Ascending aorta (tissue), 2 donors: ENCODE results near the gene ZNF644. TPM values are rescaled to one million over a fixed set of nuclear protein-coding genes. Genes with fewer than 3 reads are reported as not detected.

Experiments used
- DNase-seq, 2 donors: peaks; one replicate each; pipeline ENCODE4 v3.0.0-alpha.2; 2019; ENCODE audit warnings: low spot score in 2 of 2
- H3K27ac ChIP-seq, 2 donors: fragments of 200-600 bp; sonication (generic); one replicate each; pipeline ENCODE4 v1.5.1; 2016 to 2017; ENCODE audit warnings: mild to moderate bottlenecking in 1 of 2
- H3K27me3 ChIP-seq: fragments of 200-600 bp; sonication (generic); one replicate; pipeline ENCODE4 v1.5.1; 2017
- H3K36me3 ChIP-seq, 2 donors: fragments of 200-600 bp; sonication (generic); one replicate each; pipeline ENCODE4 v1.5.1; 2016
- H3K4me1 ChIP-seq, 2 donors: fragments of 200-600 bp; sonication (generic); one replicate each; pipeline ENCODE4 v1.5.1; 2016 to 2017; ENCODE audit warnings: mild to moderate bottlenecking in 1 of 2
- H3K4me3 ChIP-seq, 2 donors: fragments of 200-600 bp; sonication (generic); one replicate each; pipeline ENCODE4 v1.5.1; 2016 to 2017; ENCODE audit warnings: mild to moderate bottlenecking in 1 of 2
- H3K9me3 ChIP-seq, 2 donors: fragments of 200-600 bp; sonication (generic); one replicate each; pipeline ENCODE4 v1.5.1; 2016
- intact Hi-C: fragments of 100-400 bp; cut with DNase I; formaldehyde crosslinking; loops from one replicate; pipeline ENCODE4 v1.15.1; 2023
- total RNA-seq: library from RNA; depleted of rRNA; stranded (reverse); fragments of >200 nt; gene quantifications from one replicate; pipeline ENCODE4 v1.1.0, GENCODE V29; 2016
- TF ChIP-seq, protein P1 (sequence below), 3 experiments: fragments of 200-600 bp in 2 of 3; fragments of 450-650 bp in 1 of 3; sonication (generic) in 2 of 3; IDR thresholded peaks; one replicate each; pipeline ENCODE4 v1.5.1; 2016 to 2019; ENCODE audit warnings: antibody characterized with exemption in 3 of 3, mild to moderate bottlenecking in 1 of 3, moderate library complexity in 1 of 3

The ZNF644 gene
- total RNA-seq, 1 donor from 2014 or later, result 17.1 TPM

- Histone ChIP-seq H3K27me3 (no peaks in the 10 kb centered on the region), H3K27ac (no peak overlapping the region), H3K9me3 (no peaks in the 10 kb centered on the region), H3K4me1 (no peaks in the 10 kb centered on the region), H3K4me3 (no peak overlapping the region), H3K36me3 (no peaks in the 10 kb centered on the region)
- intact Hi-C loops, result no loop called here
- TF ChIP-seq, protein P1, sequence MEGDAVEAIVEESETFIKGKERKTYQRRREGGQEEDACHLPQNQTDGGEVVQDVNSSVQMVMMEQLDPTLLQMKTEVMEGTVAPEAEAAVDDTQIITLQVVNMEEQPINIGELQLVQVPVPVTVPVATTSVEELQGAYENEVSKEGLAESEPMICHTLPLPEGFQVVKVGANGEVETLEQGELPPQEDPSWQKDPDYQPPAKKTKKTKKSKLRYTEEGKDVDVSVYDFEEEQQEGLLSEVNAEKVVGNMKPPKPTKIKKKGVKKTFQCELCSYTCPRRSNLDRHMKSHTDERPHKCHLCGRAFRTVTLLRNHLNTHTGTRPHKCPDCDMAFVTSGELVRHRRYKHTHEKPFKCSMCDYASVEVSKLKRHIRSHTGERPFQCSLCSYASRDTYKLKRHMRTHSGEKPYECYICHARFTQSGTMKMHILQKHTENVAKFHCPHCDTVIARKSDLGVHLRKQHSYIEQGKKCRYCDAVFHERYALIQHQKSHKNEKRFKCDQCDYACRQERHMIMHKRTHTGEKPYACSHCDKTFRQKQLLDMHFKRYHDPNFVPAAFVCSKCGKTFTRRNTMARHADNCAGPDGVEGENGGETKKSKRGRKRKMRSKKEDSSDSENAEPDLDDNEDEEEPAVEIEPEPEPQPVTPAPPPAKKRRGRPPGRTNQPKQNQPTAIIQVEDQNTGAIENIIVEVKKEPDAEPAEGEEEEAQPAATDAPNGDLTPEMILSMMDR (IDR thresholded peaks at IDR 0.05), result no peak
- no peak for DNase-seq
Measured at GRCh38 chr1:91038582-91038981, 16.7 kb upstream of the ZNF644 start.

GRCh38 chr1:91036894-91037829 lies 15.3 kb upstream of the ZNF644 start:
- TF ChIP-seq, protein P1 (IDR thresholded peaks at IDR 0.05), result no peak
- H3K27ac ChIP-seq, result no peak overlapping the region
- H3K27me3 ChIP-seq, result no peaks in the 10 kb centered on the region
- intact Hi-C loops, result no loop called here
- no peak for DNase-seq
- no peak overlapping the region for H3K4me3 ChIP-seq
- no peaks in the 10 kb centered on the region for H3K9me3 ChIP-seq
- no peaks in the 10 kb centered on the region for H3K4me1 ChIP-seq
- H3K36me3 ChIP-seq, result no peaks in the 10 kb centered on the region

GRCh38 chr1:91032349-91032748 lies 10.5 kb upstream of the ZNF644 start:
- H3K4me1 ChIP-seq, result no peaks in the 10 kb centered on the region
- DNase-seq, result no peak
- H3K4me3 ChIP-seq, result no peak overlapping the region
- H3K27me3 ChIP-seq, result no peaks in the 10 kb centered on the region
- intact Hi-C loops, result no loop called here
- TF ChIP-seq, protein P1 (IDR thresholded peaks at IDR 0.05), result no peak
- no peaks in the 10 kb centered on the region for H3K36me3 ChIP-seq
- no peak overlapping the region for H3K27ac ChIP-seq
- H3K9me3 ChIP-seq, result no peaks in the 10 kb centered on the region

GRCh38 chr1:91031081-91031480 lies 9.2 kb upstream of the ZNF644 start:
- TF ChIP-seq, protein P1 (IDR thresholded peaks at IDR 0.05), result no peak
- no peaks in the 10 kb centered on the region for H3K4me1 ChIP-seq
- H3K36me3 ChIP-seq, result no peaks in the 10 kb centered on the region
- H3K27me3 ChIP-seq, result no peaks in the 10 kb centered on the region
- no peaks in the 10 kb centered on the region for H3K9me3 ChIP-seq
- no peak overlapping the region for H3K4me3 ChIP-seq
- H3K27ac ChIP-seq, result no peak overlapping the region
- intact Hi-C loops, result no loop called here
- no peak for DNase-seq

- intact Hi-C loops, result no loop called here
Measured at GRCh38 chr1:91026777-91027176, 4.9 kb upstream of the ZNF644 start.

More at GRCh38 chr1:91026777-91027176, 4.9 kb upstream of the ZNF644 start:
- H3K9me3 ChIP-seq, result no peaks in the 10 kb centered on the region
- H3K27me3 ChIP-seq, result no peaks in the 10 kb centered on the region
- TF ChIP-seq, protein P1 (IDR thresholded peaks at IDR 0.05), result no peak
- no peak overlapping the region for H3K4me3 ChIP-seq
- H3K27ac ChIP-seq, result no peak overlapping the region
- peaks cover 2 to 4% of the 10 kb centered on the region in 2 donors for H3K4me1 ChIP-seq
- no peaks in the 10 kb centered on the region for H3K36me3 ChIP-seq
- DNase-seq, result no peak
